ENCODE results near the gene HSD17B1. TPM values are rescaled to one million over a fixed set of nuclear protein-coding genes. Genes with fewer than 3 reads are reported as not detected.

Gene HSD17B1
- total and polyA plus RNA-seq, 2 of the 13 experiments (the other 11 are each of a cell fraction or from before 2014, with no cell fraction given), result 0.54 to 0.93 TPM

DNA sequence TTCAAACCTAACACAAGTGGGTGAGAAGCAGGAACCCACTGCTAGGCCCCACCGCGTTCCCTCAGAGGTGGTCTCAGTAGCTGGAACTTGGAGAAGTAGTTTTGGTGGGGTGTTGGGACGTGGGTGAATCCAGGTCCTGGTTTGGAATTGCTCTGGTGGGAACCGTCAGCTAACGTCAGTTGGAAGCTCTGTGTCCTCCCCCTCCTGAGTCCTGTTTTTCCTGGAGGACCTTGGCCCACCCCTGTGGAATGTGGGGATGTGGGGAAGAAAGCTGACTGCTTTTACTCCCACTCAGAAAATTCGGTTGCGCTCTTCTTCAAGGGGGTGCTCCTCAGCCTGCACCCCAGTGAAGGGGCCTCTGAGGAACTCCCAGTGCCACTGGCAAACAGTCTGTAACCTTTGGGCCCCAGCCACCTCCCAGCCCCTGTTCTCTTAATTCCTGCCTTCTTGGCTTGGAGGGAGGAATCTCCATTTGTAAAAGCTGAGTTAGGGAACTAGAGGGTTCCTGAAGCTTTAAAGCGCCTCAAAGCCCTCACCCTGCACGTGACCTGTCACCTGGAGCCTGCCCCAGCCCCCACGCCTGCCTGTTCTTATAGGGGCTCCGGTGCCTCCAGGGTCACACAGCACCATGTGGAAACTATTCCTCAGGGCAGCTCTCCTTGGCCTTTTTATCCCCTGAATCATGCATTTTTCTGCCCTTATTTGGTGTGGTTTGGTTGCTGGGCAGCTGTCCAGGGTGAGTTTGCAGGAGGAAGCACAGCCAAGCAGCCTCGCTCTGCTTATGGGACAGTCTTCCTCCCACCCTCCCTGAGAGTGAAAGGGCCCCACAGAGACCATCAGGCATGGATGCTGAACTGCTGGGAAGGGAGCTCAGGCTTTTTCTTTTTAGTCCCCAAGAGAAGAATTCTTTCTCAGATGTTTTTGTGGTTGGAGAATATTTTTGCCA, 32.9 kb upstream of the HSD17B1 start (continued):
- TF ChIP-seq MZF1 (CRISPR knock-in tag; IDR thresholded peaks at IDR 0.05; ENCODE audit: borderline replicate concordance) (no peak), ZNF337 (CRISPR knock-in tag; IDR thresholded peaks at IDR 0.05; ENCODE audit: borderline replicate concordance, low read depth) (no peak), ZNF225 (CRISPR knock-in tag; IDR thresholded peaks at IDR 0.05) (no peak), HMG20A (CRISPR knock-in tag; IDR thresholded peaks at IDR 0.05; ENCODE audit: borderline replicate concordance) (no peak; the same call in 1 of the 2 replicates), PHF8 (CRISPR knock-in tag; IDR thresholded peaks at IDR 0.05) (no peak), GABPB1 (CRISPR knock-in tag; IDR thresholded peaks at IDR 0.05) (no peak), DRAP1 (CRISPR knock-in tag; IDR thresholded peaks at IDR 0.05) (peak; percentile 64; the same call in 1 of the 2 replicates), ZBTB21 (CRISPR knock-in tag; IDR thresholded peaks at IDR 0.05) (no peak), ZNF264 (CRISPR knock-in tag; IDR thresholded peaks at IDR 0.05) (no peak), RXRA (CRISPR knock-in tag; IDR thresholded peaks at IDR 0.05) (peak; percentile 45), STAG1 (CRISPR knock-in tag; IDR thresholded peaks at IDR 0.05) (no peak), IRF2 (CRISPR knock-in tag; IDR thresholded peaks at IDR 0.05) (no peak), ELF4 (CRISPR knock-in tag; IDR thresholded peaks at IDR 0.05; ENCODE audit: borderline replicate concordance) (no peak), PAX8 (CRISPR knock-in tag; IDR thresholded peaks at IDR 0.05; ENCODE audit: borderline replicate concordance) (no peak), ATAD3A (CRISPR knock-in tag; IDR thresholded peaks at IDR 0.05) (no peak), NR2F1 (CRISPR knock-in tag; IDR thresholded peaks at IDR 0.05) (peak in 1 of 2 experiments; percentile 76; a peak in 2 of 4 replicates), ETV5 (CRISPR knock-in tag; IDR thresholded peaks at IDR 0.05; ENCODE audit: borderline replicate concordance) (no peak), SIN3A (IDR thresholded peaks at IDR 0.05; ENCODE audit: borderline replicate concordance, low read depth, low read length) (no peak), NRL (CRISPR knock-in tag; IDR thresholded peaks at IDR 0.05; ENCODE audit: borderline replicate concordance) (no peak), ZNF777 (CRISPR knock-in tag; IDR thresholded peaks at IDR 0.05) (no peak)
- TF ChIP-seq, protein P1, sequence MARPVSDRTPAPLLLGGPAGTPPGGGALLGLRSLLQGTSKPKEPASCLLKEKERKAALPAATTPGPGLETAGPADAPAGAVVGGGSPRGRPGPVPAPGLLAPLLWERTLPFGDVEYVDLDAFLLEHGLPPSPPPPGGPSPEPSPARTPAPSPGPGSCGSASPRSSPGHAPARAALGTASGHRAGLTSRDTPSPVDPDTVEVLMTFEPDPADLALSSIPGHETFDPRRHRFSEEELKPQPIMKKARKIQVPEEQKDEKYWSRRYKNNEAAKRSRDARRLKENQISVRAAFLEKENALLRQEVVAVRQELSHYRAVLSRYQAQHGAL (CRISPR knock-in tag; IDR thresholded peaks at IDR 0.05; ENCODE audit: not compliant biosample characterization), result no peak
- TF ChIP-seq, protein P2, sequence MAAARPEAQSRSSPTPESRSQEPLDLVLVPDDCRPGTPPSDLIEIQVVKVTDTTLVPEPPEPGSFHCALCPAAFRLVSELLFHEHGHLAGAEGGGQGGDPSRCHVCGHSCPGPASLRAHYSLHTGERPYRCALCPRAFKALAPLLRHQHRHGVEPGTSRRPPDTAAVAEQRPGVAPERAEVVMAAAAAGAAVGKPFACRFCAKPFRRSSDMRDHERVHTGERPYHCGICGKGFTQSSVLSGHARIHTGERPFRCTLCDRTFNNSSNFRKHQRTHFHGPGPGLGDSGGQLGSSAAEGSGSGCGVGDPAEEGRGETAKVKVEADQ (CRISPR knock-in tag; IDR thresholded peaks at IDR 0.05; ENCODE audit: borderline replicate concordance), result no peak
- TF ChIP-seq, protein P3, sequence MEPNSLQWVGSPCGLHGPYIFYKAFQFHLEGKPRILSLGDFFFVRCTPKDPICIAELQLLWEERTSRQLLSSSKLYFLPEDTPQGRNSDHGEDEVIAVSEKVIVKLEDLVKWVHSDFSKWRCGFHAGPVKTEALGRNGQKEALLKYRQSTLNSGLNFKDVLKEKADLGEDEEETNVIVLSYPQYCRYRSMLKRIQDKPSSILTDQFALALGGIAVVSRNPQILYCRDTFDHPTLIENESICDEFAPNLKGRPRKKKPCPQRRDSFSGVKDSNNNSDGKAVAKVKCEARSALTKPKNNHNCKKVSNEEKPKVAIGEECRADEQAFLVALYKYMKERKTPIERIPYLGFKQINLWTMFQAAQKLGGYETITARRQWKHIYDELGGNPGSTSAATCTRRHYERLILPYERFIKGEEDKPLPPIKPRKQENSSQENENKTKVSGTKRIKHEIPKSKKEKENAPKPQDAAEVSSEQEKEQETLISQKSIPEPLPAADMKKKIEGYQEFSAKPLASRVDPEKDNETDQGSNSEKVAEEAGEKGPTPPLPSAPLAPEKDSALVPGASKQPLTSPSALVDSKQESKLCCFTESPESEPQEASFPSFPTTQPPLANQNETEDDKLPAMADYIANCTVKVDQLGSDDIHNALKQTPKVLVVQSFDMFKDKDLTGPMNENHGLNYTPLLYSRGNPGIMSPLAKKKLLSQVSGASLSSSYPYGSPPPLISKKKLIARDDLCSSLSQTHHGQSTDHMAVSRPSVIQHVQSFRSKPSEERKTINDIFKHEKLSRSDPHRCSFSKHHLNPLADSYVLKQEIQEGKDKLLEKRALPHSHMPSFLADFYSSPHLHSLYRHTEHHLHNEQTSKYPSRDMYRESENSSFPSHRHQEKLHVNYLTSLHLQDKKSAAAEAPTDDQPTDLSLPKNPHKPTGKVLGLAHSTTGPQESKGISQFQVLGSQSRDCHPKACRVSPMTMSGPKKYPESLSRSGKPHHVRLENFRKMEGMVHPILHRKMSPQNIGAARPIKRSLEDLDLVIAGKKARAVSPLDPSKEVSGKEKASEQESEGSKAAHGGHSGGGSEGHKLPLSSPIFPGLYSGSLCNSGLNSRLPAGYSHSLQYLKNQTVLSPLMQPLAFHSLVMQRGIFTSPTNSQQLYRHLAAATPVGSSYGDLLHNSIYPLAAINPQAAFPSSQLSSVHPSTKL (CRISPR knock-in tag; IDR thresholded peaks at IDR 0.05), result peak; percentile 56; the same call in 1 of the 2 replicates
